ENCODE results near the gene AHRR. TPM values are rescaled to one million over a fixed set of nuclear protein-coding genes. Genes with fewer than 3 reads are reported as not detected.

Gene AHRR
- total RNA-seq, 1 donor from 2014 or later, result 8.4 TPM

- ATAC-seq, result no peak
- H3K27me3 ChIP-seq (ENCODE audit: low read depth), result peaks cover 53% of the 10 kb centered on the region
- H3K4me1 ChIP-seq, result peaks cover 25% of the 10 kb centered on the region
- H3K9me3 ChIP-seq, result no peaks in the 10 kb centered on the region
- DNase-seq, result peak; percentile 35
- intact Hi-C loops (cut with DNase I), result no loop called here
- H3K4me3 ChIP-seq, result no peak overlapping the region
- H3K27ac ChIP-seq, result no peak overlapping the region
- no peak for TF ChIP-seq CTCF (IDR thresholded peaks at IDR 0.05)
- no peaks in the 10 kb centered on the region for H3K36me3 ChIP-seq
Observed at GRCh38 chr5:475704-476101, 154.2 kb downstream of the AHRR start.

GRCh38 chr5:476102-476813 is 154.7 kb downstream of the AHRR start:
- Histone ChIP-seq H3K4me3 (no peak overlapping the region), H3K9me3 (no peaks in the 10 kb centered on the region), H3K36me3 (no peaks in the 10 kb centered on the region), H3K4me1 (peaks cover 19% of the 10 kb centered on the region), H3K27me3 (ENCODE audit: low read depth) (peaks cover 55% of the 10 kb centered on the region), H3K27ac (no peak overlapping the region)
- DNase-seq (peak; percentile 49), ATAC-seq (no peak)
- intact Hi-C loops (cut with DNase I), result no loop called here
- TF ChIP-seq CTCF (IDR thresholded peaks at IDR 0.05), result no peak

- Histone ChIP-seq H3K9me3 (no peaks in the 10 kb centered on the region), H3K27me3 (ENCODE audit: low read depth) (peaks cover 58% of the 10 kb centered on the region), H3K36me3 (no peaks in the 10 kb centered on the region), H3K4me1 (peaks cover 14% of the 10 kb centered on the region), H3K4me3 (no peak overlapping the region), H3K27ac (no peak overlapping the region)
- DNase-seq (no peak), ATAC-seq (no peak)
- intact Hi-C loops (cut with DNase I), result no loop called here
- TF ChIP-seq CTCF (IDR thresholded peaks at IDR 0.05), result no peak
Observed at GRCh38 chr5:476814-477175, 155.3 kb downstream of the AHRR start.

GRCh38 chr5:477247-477646 is 155.7 kb downstream of the AHRR start:
- no peak overlapping the region for H3K27ac ChIP-seq
- peaks cover 62% of the 10 kb centered on the region for H3K27me3 ChIP-seq (ENCODE audit: low read depth)
- TF ChIP-seq CTCF (IDR thresholded peaks at IDR 0.05), result no peak
- DNase-seq (no peak), ATAC-seq (no peak)
- H3K9me3 ChIP-seq, result no peaks in the 10 kb centered on the region
- H3K4me3 ChIP-seq, result no peak overlapping the region
- H3K4me1 ChIP-seq, result peaks cover 10% of the 10 kb centered on the region
- H3K36me3 ChIP-seq, result no peaks in the 10 kb centered on the region
- intact Hi-C loops (cut with DNase I), result no loop called here

- ATAC-seq (no peak), DNase-seq (no peak)
- intact Hi-C loops (cut with DNase I), result no loop called here
- no peaks in the 10 kb centered on the region for H3K9me3 ChIP-seq
- H3K27ac ChIP-seq, result no peak overlapping the region
- H3K4me1 ChIP-seq, result peaks cover 8% of the 10 kb centered on the region
- H3K27me3 ChIP-seq (ENCODE audit: low read depth), result peaks cover 68% of the 10 kb centered on the region
- no peak overlapping the region for H3K4me3 ChIP-seq
- H3K36me3 ChIP-seq, result no peaks in the 10 kb centered on the region
- no peak for TF ChIP-seq CTCF (IDR thresholded peaks at IDR 0.05)
Observed at GRCh38 chr5:477871-478270, 156.4 kb downstream of the AHRR start.

Data from lower lobe of right lung (tissue), 2 donors.